Measurements from ENCODE around the gene PFKP.

The PFKP gene

DNA sequence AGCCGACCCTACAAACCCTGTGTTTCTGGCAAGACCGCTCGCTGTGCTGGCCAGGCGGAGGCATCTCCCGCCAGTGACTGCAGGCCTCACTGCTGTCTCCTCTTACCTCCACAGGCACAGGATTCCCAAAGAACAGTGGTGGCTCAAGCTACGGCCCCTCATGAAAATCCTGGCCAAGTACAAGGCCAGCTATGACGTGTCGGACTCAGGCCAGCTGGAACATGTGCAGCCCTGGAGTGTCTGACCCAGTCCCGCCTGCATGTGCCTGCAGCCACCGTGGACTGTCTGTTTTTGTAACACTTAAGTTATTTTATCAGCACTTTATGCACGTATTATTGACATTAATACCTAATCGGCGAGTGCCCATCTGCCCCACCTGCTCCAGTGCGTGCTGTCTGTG, 69.0 kb downstream of the PFKP start:
- DNase-seq (ENCODE audit: low read depth) = peak; percentile 33

DNA sequence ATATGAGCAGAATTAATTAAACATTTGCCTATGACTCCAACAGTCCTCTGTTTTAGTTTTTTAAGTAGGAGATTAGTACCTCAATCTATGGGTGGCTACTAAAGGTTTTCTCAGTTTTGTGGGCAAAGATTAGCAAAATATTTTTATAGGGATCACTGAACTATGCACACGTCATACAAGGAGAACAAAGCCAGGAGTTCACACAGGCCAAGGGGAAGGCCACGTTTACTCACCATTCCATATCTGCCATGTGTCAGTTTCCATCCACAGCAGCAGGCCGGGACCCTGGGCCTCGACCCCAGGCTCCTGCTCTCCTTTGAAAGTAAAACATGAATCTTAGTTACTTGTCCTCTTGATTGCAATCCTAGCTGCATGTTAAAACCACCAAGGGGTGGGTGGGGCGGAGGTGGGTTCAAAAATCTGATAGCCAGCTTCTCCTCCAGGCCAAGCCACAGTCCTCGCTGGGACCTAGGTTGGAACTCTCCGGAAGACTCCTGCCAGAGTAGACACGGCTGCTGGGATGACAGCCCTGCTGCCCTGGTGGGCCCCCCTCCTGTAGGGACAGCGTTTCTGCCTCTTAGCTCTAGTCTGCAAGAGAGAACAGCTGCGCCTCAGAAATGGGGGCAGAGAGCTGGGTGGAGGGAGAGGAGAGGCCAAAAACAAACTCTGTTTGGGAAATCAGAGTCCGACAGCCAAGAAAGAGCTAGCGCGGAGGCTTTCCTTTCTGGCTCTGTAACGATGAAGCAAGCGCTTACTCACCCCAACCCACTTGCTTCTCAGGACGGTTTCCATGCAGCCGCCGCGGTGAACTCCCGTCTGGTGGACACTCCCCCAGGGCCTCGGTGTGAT, 69.6 kb downstream of the PFKP start:
- peak; percentile 70 for DNase-seq (ENCODE audit: low read depth)

DNA sequence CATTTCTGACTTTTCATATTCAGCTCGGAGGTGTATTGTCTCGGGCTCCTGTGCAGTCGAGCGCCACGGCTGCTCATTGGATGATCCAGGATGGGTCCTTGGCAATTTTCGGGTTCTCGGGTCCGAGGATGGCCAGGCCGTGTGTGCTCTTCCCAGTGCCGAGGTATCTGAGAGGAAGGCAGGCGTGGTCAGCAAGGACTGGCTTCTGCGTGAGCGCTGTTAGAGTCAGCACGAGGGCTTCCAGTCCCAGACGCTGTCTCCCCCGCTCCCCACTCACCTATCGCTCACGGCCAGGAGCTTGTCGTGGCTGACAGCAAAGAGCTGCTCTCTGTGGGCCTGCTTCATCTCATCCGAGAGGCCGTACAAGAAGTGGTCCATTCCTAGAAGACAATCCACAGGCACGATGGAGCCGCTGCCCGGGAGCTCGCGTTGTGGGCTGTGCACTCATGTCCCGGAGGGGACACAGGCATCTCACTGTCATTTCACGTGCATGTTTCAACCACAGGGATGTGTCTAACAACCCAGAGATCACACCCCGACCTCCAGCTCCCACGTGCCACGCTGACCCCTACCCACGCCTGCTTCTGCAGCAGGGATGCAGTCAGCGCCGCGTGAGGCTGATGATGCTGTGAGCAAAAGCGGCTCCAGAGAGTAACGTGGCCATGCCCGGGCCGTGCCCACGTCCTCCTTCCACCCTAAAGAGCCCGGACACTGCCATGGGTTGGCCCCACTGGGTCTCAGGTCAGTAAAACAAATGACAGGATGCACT, 70.8 kb downstream of the PFKP start:
- no peak for DNase-seq (ENCODE audit: low read depth)

DNA sequence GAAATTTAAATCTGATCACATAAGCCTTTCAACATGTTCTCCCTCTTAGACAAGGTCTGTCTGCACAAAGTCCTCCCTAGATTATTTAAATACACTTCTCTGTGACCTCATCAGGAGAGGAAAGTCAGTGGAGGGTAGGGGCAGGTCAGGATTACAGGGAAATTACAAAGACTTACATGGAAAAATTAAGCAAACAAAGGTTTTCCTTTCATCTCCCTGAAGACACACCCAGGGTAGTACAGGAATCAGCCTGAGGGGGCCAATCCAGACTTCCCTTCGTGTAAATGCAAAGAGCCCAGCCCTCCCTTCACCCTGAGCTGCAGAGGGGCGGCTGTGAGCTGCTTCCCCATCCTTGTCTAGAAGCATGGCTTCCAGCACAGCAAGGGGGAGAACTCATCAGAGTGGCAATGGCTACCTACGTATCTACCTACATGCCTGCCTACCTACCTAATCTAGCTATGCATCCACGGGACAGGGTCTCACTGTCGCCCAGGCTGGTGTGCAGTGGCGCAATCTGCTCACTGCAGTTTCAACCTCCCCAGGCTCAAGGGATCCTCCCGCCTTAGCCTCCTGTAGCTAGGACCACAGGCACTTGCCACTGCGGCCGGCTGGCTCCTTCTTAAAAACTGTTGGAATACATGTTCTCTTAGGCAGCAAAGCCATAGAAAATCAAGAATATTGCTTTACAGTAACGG, 72.0 kb downstream of the PFKP start:
- no peak for DNase-seq (ENCODE audit: low read depth)

DNA sequence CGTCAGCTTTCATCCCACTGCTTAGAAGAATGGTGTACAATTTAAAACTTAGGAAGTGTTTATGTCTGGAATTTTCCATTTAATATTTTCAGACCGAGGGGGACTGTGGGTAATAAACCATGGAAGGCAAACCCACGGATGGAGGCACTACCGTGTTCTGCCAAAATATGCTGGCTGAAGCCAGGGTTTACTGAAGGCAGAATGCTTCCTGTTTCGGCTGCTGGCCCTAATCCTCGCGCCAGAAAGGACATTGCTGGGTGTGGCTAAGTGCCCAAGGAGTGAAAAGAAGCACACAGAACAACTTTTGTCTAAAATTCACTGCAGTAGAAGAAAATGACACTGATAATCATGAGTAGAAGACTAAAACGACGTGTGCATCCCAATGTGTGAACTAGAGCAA, 72.9 kb downstream of the PFKP start:
- peak; percentile 14 for DNase-seq (ENCODE audit: low read depth)

DNA sequence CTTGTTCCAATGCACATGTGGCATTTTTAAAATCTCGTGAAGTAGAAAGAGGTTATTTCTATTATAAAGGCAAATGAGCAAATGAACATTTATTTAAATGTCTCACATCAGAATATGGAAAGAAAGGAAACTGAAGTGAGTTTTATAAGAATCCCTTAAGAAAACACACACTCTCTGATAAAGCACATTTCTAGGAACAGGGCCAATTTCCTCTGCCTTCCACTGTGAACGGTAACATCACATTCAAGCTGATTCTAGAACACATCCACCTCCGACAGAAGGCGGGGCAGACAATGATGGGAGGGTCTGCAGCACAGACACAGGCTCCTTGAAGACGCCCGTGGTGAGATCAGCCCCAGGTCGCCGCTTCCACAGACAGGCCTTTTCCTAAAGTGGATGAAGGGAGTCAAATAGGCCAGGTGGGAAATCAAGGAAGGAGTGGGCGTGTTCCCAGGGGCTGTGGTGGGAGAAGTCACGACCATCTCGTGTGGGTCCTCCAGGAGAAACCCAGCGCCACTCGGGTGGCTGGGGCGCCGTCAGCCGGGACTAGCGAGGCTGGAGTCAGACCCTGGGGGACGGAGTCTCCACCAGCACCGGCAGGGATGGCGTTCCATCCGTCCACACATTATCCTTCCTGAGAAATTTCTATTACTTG, 74.1 kb downstream of the PFKP start:
- DNase-seq (ENCODE audit: low read depth) = no peak

DNA sequence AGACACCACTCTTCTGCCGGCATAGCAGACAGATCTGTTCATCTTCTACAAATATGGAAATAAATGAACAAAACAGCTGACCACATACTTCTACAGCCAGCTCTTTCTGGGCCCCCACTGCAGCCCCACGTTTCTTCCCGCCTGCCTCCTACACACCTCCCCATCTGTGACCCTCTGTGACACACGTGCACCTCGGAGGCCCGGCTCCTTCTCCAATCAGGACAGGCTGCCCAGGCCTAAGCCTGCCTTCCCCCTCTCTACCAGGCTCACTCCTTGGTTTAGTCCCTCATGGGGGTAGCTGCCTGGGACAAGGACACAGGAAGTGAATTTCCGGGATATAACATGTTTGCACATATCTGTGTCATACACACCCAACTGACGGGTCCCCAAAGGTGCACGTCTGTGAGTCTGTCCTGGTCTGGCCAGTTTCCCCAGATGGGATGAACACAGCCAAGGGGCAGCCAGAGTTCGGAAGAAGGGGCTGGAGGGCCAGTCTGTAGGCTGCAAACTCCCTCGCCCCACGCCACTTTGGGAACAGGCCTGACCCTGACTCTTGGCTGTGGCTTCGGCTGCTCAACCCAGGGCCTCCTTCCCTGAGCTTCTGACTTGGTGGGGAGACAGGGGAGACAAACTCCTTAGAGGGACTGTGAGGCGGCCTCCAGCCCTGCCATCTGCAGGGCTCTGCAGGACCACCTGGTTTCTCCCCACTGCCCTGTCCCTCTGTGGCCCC, 75.0 kb downstream of the PFKP start:
- DNase-seq (ENCODE audit: low read depth) = no peak

DNA sequence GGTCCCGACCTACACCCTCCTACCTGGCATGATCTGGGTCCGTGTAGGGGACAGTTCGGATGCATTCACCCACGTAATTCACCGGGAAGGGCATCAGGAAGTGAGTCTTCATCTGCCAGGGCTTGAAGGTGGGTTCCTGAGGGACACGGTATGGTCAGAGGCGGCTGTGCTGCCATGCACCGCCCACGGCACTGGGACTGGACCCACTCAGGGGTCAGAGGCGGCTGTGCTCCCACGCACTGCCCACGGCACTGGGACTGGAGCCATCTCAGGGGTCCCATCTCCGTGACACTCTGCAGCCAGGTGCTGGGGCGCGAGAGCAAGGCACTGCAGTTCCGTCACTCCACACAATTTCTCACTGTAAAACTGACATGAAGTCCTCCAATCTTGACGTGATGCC, 76.0 kb downstream of the PFKP start:
- DNase-seq (ENCODE audit: low read depth) = no peak

DNA sequence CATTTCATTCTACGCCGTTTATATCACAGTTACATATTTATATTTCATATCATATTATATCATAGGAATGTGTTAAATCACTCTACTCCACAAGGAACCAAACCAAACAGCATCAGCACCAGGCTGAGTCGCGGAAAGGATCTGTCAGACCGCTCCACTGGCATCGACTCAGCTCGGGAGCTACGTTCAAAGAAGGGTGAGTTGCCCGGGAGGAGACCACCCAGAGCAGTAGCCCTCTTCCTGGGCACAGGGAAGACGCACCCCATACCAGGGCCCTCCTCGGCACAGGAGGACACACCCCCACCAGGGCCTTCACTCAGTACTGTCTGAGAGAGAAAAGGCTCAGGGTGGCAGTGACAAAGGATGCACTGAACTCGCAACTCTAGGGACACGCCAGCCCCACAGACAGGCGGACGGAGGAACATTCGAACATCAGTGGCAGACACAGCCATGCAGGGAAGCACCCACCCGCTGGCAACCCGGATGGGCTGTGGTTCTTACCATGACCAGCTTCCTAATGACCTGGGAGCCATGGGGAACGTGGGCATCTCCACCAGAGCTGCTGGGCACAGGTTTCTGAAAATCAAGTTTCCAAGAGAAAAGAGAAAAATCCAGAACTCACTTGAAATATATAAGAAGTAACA, 76.6 kb downstream of the PFKP start:
- no peak for DNase-seq (ENCODE audit: low read depth)

DNA sequence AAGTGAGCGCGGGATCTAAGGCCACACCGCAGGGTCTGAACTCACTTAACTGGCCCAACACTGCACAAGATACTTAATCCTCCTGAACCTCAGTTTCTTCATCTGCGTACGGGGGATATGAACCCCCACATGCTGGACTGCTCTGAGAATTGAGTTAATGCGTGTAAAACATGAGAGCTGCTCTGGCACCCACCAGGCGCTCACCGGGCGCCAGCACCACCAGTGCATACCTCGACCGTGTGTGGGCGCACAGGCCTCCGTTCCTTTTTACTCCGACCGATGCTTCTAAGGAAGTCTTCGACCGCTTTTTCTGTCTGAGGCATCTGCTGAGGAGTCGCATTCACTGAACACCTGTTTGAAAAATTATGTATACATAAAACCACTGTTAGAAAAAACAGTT, 78.0 kb downstream of the PFKP start:
- no peak for DNase-seq (ENCODE audit: low read depth)

DNA sequence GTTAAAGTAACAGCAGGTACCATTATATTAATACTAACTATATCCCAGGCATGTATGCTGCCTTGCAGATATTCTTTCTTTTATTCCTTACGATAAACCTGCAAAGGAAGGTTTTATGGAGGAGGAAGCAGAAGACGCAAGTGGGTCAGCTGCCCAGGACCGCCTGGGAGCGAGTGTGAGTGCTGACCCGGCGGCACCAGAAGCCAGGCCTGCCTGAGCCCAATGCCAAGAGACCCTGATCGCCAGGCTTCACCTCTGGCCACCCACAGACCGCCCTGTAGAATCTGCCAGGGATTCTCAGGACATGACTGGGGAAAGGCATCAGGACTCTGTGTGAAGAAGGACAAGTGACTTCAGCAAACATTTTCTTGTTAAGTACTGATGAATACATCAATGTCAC, 78.9 kb downstream of the PFKP start:
- no peak for DNase-seq (ENCODE audit: low read depth)

DNA sequence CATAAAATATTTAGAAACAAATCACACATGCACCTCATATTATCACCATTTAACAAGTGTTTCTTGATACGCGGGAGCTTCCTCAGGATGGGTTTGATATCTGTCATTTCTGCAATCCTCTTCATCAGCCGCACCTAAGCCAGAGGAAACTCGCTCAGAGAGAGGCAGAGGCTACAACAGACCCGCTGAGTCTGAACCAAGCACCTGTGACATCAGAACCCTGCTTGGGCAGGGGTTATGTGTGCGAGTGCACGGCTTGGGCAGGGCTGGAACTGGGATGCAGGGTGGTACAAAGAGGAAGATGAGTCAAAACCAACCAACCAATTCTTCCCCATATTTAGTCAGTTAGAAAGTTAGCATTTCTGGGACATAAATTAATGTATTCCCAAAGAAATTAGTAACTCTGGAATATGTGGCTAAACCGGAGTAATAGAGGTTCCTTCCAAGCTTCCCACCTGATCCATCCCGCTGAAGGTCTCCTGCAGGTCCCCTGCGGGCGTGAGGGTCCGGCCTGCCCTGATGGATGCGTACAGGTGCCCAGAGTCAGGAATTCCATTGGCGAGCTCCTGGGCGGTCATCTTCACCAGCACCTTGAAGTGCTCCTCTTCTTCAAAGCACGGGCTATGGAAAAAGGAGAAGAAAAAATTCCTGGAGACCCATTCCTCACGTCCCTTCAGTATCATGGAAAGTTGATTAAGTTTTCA, 79.9 kb downstream of the PFKP start:
- DNase-seq (ENCODE audit: low read depth) = no peak

DNA sequence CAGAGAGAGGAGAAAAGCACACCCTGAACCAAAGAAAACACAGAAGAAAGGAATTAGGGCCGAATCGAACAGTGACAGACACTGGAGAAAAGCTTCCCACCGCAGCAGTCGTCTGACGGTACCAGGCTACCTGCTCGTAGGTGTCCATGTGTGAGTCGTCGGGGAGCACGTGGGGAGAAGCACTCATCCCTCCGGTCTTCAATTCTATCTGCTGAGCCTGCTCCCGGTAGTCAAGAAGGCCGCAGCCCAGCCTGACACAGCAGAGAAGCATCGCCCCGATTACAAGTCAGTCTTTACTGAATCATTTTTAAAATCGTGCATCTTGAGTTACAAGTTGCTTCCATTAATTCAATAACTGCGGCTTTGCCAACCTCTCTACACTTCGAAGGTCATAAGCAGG, 80.7 kb downstream of the PFKP start:
- no peak for DNase-seq (ENCODE audit: low read depth)

DNA sequence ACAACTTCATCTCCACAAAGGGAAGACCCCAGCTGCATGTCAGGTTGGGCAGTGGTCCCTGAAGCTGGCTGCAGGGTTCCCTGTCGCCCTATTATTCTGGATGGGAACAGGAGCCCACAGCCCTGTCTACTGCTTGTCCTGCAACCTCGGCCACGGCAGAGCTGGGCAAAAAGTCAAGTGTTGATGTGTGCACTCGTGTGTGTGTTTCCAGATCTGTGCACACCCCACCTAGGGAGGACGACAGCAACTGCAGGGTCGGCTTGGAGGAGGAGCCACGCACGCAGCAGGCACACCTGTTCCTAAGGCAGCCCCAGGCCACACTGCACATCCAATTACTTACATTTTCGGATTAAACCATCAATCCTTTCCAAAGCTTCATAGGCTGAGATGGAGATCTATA, 81.6 kb downstream of the PFKP start:
- DNase-seq (ENCODE audit: low read depth) = no peak

DNA sequence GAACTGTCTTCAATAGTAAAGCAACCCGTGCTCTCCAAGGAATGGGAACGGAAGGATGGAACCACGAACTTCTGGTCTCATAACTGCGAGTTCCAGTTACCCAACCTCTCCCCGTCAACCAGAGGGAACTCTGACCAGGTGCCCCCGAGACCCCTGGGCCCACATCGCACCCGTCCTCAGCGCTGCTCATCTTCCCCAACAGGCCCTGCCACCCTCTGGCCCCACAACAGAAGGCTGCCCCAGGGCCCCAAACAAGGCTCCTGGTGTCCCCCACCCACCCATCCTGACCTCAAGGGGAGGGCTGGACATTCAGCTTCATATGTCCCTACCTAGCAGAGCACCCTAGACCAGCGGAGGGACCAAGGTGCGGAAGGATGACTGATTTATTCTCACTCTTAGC, 82.6 kb downstream of the PFKP start:
- no peak for DNase-seq (ENCODE audit: low read depth)

DNA sequence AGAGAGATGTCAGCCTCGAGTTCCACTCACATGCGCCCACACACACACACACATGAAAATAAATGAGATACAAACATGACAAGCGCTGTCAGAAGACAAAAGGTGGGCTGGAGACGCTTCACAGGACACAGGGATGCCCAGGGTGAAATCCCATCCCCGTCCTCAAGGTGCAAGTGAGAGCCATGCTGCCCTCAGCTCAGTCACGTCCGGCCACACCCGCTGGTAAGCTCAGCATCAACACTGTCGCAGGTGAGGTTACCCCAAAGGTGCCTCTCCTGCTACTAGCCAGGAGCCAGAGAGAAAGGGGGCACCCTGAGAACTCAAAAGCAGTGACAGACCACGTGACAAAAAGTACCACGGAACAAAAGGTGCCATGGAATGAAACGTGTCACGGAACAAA, 83.0 kb downstream of the PFKP start:
- no peak for DNase-seq (ENCODE audit: low read depth)

DNA sequence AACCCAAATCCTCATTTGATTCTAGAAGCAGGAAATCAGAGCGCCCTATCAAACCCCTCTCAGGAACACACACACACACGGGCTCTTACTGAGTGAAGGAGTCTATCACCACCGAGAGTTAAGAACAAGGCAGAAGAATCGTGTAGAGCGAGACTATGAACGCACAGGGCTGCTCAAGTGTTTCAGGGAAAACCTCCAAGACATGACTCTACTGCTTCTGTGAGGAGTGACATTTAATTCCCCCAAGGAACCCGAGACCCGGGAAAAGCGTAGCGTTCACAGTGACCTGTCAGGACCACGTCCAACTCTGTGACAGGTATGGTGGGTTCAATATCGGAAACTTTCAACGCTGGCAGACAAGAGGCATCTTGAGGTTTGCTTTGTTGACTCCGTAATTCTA, 83.6 kb downstream of the PFKP start:
- no peak for DNase-seq (ENCODE audit: low read depth)

DNA sequence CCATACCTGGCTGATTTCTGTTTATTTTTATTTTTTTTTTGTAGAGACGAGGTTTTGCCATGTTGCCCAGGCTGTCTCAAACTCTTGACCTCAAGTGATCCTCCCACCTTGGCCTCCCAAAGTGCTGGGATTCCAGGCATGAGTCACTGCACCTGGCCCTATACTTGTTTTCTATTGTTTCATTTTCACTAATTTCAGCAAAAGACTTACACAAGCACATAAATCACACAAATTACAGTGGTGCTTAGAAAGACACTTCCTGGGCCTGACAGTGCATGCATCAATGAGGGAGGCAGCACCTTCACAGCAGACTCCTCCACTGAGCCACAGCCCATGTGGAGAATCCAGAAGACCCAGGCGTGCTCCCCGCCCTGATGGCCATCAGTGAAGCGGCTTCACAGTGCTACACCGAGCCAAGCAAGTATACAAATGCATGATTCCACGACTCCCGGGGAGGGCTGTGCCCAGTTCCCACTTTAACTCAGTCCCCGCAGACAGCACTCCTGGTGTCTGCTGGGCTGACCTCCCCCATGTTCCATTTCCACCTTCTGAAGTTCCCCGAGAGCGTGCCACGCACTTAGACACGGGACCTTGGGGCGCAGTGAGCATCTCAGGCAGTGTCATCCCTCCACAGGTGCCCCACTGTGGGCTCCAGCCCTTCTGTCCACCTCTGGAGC, 84.7 kb downstream of the PFKP start:
- no peak for DNase-seq (ENCODE audit: low read depth)

DNA sequence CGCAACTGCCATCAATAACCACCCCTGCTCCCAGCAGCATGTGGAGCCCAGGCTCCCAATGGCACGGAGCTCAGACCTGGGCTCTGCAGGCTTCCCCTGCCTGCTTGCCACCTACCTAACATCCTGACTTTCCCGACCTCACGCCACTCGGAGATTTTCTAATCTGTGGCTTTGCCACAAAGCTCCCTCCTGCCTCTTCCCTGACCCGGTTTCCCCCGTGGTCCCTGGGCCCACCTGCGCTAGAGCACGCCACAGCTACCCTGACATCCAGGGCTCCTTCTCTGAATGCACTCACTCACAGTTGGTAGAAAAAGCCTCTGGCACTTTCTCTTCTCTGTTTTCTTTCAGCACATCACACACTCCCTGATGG, 85.2 kb downstream of the PFKP start:
- DNase-seq (ENCODE audit: low read depth) = no peak

DNA sequence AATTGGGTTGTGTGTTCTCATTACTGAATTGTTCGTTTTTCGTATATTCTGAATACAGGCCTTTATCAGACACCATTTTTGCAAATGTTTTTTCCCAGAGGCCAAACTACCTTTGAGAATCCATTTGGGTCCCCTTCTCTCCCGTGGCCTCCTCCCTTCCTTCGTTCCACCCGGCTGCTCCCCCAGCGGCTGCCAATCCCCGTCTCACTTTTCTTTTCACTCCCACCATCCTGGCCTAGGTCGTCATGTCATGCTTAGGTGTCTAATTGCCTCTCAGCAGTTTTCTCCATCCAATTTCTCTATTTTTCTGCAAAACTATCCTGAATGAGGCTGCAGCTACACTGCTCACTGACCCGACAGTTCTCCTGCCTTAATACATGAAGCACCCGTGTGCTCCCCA, 87.3 kb downstream of the PFKP start:
- no peak for DNase-seq (ENCODE audit: low read depth)
